ENCODE data around the gene KREMEN2.

The KREMEN2 gene

DNA sequence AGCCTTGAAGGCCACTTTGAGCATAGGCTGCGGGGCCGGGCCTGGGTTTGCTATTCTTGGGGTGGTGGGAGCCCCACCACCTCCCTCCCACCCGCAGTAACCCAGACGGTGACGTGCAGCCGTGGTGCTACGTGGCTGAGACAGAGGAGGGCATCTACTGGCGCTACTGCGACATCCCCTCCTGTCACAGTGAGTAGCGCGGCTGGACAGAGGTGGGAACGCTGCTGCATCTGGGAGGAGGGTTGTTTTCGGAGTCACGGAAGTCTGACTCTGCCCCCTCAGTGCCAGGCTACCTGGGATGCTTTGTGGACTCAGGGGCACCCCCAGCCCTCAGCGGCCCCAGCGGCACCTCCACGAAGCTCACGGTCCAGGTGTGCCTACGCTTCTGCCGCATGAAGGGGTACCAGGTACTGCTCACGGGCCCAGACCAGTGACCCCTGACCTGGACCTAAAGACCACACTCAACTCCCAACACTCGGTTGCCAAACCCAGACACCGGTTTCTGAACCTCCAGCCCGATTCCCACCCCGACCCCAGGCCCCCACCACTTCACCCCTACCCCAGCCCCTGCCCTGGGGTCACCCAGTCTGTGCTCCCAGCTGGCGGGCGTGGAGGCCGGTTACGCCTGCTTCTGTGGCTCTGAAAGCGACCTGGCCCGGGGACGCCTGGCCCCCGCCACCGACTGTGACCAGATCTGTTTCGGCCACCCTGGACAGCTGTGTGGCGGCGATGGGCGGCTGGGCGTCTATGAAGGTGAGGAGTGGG lies 2.1 kb downstream of the KREMEN2 start:
- DNase-seq, result no peak

DNA sequence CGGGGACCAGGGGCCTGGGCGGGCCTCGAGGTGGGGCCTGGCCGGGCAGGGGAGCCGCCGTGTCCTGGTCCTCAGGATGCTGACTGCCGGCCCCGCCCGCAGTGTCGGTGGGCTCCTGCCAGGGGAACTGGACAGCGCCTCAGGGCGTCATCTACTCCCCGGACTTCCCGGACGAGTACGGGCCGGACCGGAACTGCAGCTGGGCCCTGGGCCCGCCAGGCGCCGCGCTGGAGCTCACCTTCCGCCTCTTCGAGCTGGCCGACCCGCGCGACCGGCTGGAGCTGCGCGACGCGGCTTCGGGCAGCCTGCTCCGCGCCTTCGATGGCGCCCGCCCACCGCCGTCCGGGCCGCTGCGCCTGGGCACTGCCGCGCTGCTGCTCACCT lies 2.7 kb downstream of the KREMEN2 start:
- no peak for DNase-seq

DNA sequence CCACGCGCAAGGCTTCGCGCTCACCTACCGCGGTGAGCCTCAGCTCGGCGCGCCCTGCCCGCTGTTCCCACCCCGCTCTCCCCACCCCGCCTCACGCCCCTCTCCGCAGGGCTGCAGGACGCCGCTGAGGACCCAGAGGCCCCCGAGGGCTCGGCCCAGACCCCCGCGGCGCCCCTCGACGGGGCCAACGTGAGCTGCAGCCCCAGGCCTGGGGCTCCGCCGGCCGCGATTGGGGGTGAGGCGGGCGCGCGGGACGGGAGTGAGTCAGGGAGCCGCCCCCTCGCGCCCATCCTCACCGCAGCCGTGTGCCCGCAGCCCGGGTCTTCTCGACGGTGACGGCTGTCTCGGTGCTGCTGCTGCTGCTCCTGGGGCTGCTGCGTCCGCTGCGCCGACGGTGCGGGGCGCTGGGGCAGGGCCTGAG lies 3.1 kb downstream of the KREMEN2 start:
- no peak for DNase-seq

DNA sequence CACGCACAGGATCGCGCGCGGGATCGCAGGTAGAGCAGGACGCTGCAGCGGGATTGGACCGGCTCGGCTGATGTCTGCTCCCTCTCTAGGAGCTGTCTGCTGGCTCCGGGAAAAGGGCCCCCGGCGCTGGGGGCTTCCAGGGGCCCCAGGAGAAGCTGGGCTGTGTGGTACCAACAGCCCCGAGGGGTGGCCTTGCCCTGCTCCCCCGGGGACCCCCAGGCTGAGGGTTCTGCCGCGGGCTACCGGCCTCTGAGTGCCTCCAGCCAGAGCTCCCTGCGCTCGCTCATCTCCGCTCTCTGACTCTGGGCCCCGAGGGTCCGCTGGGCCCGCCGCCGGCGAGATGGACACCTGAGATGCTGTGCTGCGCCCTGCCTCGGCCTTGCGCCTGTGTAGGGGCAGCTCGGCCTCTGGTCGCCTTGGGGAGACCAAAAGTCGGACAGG lies 3.7 kb downstream of the KREMEN2 start:
- no peak for DNase-seq

DNA sequence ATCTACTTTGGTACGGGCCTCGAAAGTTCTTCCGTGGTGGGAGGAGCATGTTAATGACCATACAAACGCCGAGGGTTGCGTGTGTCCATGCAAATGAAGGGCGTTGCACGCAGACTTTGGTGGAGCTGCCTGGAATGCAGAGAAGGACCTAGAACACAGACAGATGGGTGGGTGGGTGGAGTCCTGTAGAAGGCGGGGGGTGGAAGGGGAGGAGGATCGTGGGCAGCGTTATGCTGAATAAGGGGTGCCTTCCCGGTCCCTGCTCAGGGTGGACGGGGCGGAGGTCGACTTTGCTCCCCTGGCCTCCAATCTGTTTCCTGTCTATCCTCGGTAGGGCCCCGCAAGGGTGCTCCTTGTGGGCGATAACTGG lies 4.3 kb downstream of the KREMEN2 start:
- DNase-seq, result no peak

DNA sequence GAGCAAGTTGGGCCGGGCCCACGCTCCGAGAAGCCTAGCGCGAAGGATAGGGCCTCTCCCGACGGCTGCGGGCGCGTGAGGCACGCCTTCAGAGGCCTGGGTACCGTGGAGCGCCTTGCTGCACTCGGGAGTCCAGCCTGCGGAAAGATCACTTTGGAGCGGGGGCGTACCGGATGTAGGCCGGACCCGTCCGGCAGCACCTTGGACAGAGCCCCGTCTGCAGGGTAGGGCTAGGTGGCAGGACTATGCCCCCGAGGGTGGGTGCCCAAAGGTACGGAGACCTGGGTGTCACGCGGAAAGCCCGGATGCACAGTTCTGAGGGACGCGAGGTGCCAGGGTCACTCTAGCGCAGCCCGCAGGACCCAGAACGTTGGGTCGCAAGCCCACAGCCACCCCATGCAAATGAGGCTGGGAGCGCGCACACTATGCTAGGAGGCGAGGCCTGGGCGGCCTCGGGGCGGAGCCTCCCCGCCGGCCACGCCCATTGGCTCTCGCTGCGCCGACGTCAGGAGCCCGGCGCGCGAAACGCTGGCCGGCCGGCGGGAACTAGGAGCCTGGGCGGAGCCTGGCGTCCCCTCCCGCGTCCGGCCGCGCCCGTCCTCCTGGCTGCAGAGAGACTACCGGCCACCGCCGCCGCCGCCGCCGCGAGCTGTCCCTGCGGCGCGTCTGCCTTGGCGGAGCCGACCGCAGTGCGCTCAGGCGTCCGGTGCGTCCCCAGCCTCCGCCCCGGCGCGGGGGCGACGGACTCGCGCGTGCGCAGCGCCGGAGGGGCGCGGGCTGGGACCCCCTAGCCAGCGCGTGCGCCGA lies 4.9 kb downstream of the KREMEN2 start, which contains the start of gene PAQR4:
Gene PAQR4, plus strand, starts transcription at position 611 of the 807 bp plus-strand sequence. CDS start 327 bp downstream, outside the sequence.
- DNase-seq, result peak; percentile 63

DNA sequence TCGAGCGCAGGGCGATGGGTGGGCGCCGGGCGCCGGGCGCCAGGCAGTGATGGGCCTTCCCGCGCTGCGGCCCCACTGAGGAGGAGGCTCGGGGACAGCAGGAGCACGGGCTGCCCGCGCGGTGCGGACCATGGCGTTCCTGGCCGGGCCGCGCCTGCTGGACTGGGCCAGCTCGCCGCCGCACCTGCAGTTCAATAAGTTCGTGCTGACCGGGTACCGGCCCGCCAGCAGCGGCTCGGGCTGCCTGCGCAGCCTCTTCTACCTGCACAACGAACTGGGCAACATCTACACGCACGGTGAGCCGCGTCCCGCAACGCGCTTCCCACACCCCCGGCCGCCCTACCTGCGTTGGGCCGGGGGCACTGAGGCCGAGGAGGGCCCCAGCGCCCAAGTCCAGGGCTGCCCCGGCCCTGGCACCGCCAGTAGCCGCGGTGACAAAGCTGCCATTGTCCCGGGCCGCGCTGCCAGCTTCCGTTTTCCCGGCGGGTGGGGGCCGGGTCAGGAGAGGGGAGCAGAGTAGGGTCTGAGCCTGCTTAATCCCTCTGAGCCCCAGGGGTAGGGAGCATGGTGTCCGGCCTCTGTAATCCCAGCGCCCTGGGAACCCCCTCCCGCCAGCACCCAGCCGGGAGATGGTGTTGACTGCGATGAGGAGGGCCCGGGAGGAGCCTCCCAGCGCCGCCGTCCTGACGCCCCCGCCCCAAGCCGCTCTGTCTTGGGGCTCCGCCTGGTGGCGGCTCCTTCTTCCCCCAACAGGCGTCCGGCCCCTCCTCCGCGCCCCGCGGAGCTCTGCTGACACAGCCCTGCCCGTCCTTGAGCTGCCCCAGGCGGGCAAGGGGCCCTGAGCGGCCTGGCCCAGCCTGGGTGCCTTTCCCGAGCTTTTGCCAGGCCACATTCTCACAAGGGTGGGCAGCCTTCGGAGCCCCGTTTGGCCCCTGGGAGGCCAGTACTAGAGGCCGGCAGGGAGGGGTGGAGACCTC lies 5.8 kb downstream of the KREMEN2 start:
- DNase-seq, result peak; percentile 49

DNA sequence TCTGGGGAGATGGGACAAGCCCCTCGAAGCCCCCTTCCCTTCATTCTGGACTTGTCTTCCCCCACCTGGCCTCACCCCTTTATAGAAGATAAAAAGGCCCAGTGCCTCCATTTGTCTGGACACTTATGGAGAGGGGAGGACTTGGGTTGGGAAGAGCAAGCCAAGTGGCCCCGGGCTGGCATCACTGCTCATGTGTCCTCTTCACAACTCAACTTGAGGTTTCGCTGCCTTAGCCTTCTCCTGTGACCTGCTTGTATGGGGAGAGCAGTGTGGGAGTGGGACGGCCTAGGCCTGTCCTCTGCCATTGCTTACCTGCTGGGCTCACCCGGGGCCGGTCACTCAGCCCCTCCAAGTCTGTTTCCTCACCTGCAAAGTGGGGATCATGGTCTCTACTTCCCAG lies 6.5 kb downstream of the KREMEN2 start:
- DNase-seq, result no peak

DNA sequence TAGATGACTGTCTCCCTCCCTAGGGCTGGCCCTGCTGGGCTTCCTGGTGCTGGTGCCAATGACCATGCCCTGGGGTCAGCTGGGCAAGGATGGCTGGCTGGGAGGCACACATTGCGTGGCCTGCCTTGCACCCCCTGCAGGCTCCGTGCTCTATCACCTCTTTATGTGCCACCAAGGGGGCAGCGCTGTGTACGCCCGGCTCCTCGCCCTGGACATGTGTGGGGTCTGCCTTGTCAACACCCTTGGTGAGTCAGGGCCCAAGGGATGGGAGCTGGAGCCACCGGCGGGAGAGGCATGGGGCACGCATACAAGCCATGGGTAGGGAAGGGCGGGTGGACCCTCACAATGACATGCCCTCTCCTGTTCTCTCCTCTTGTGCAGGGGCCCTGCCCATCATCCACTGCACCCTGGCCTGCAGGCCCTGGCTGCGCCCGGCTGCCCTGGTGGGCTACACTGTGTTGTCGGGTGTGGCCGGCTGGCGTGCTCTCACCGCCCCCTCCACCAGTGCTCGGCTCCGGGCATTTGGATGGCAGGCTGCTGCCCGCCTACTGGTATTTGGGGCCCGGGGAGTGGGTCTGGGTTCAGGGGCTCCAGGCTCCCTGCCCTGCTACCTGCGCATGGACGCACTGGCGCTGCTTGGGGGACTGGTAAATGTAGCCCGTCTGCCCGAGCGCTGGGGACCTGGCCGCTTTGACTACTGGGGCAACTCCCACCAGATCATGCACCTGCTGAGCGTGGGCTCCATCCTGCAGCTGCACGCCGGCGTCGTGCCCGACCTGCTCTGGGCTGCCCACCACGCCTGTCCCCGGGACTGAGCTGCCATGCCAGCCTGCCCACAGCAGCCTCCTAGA lies 7.3 kb downstream of the KREMEN2 start:
- DNase-seq, result no peak

DNA sequence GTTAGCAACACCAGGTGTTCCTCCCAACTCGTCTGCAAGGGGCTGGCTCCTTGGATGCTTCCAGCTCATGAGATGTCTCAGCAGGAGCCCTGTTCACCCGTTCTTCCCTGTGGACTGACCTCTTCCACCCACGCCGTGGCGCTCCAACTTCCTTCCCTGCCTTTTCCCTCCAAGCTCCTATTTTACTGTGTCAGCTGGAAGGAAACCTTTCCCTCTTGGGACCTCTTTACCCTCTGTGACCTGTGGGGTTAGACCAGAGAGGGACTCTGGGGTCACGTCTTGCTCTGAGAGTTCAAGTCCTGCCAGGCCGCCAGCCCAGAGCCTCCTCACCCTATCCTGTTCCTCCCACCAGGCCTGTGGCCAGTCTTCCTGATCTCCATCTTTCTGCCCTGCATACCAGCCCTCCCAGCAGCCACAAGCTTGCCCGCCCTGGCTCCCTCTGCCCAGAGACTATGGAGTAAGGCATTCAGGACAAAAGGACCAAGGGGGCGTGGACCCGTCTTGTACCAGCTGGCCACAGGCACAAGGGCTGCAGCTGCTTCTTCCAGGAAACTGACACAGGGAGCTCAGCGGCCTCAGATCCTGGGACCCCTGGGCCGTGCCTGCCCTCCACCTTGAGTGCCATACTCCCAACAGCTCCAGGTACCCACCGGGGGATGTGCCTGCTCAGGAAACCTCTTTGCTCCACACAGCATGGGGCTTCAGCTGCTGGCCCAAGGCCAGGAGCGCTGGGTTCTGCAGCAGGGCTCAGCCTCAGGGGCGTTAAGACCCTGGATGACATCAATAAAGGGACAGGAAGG lies 8.1 kb downstream of the KREMEN2 start:
- DNase-seq, result no peak

DNA sequence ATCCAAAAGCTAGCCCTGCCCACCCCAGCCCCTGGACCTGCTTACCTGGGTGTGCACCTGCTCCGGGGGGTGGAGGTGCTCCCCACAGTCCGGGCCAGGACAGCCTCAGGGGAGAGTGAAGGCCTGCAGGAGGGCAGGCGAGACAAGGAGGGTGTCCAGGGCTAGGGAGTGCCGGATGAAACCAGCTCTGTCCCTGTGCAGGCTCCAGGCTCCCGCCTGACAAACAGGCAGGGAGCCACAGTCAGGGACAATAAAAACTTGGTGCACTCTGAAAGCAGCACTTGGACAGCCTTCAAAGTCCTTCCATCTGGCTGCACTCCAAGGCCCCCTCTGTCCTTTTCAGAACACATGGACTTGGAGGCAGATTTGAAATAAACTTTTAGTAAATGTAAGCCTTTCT lies 9.0 kb downstream of the KREMEN2 start:
- DNase-seq, result no peak

DNA sequence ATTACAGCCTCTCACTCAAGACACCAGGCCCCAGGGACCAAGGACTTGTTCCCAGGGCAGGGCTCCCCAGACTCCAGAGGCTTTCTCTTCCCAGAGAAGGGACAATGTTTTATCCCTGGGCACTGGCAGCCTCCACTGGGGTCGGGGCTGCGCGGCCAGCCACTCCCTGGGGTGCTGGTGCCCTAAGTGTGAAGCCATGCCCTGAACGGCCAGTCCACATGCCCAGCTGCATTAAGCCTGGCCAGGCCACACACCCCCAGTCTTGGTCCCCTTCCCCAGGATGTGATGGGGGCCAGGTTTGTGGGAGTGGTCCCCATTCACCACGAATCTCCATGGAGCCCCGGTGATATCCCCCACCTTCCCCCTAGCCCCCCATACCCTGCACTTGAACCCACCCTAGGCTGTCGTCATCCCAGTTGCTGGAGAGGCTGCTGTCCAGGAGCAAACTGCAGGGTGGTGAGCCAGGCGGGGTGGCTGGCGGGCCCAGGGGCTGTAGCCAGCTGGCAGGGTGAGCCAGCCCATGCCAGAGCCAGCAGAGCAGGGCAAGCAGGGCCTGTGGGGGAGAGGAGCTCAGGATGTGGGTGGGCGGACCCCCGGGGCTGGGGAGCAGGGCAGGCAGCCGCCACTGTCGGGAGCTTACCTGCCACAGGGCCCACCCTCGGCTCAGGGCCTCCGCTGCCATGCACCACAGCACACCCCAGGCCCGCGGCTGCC lies 9.7 kb downstream of the KREMEN2 start:
- DNase-seq, result no peak

DNA sequence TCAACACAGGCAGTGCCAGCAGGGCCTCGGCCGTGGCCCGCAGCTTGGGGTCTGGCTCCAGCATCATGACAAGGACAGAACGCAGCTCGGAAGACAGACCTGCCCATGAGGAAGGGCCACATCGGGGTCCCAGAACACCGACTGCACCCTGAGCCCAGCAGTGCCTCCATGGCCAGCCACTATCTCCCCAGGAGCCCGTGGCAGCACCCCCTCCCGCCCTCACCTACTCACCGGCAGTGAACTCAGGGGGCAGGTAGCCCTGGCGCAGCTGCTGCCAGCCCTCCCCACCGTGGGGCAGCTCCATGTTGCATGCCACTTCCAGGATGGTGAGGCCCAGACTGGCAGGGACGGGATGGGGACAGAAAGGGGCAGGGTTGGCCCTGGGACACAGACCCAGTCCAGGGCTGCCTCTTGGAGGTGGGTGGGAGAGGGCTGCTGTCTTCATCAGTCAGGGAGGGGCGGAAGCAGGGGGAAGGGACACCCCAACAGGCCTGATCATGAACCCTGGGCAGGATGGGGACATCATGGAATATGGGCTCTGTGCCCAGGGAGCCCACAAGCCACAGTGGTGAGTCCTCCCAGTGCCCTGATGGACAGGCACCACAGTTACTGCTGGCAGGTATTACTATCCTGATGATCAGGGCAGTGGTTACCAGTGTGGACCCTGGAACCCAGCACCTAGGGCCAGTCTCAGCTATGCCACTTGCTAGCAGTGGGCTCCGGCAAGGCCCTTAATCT lies 10.4 kb downstream of the KREMEN2 start:
- DNase-seq, result no peak

DNA sequence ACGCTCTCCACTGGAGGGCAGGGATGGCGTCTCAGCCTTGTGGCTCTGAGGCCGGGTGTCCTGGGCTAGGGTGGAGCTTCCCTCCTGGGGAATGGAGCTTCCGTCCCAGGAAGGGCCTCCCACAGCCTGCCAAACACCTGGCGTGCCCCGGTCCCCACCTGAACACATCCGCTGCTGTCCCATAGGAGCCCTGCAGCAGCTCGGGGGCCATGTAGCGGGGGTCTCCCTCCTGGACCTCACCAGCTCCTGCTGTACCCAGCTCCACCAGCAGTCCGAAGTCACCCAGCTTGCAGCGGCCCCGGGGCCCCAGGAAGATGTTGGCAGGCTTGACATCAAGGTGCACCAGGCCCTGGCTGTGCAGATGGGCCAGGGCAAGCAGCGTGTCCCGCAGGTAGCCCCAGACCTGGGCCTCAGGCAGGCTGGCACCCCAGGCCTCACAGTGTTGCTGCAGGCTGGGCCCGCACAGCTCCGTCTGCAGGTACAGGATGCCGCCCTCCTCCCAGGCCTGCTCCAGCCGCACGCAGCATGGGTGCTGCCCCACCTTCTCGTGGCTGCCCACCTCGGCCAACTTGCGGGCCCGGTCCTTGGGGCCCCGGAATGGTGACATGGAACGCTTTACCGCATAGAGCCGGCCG lies 11.2 kb downstream of the KREMEN2 start:
- DNase-seq, result no peak

DNA sequence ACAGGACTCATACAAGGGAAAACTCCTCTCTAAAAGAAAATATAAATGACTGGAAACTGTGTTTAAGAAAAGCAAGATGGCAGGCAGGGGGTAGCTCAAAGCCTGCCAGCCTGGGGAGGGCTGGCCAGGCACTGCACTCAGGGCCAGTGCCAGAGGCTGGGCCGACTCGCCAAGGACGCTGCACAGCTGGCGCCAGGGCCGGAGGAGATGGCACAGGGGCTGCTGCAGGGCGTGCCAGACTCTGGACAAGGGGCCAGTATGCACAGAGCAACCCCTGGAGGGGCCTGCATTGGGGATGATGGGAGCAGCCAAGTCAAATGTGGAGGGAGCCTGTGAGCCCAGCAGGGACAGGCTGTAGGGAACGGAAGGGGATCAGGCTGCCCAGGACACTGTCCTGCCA lies 12.1 kb downstream of the KREMEN2 start:
- DNase-seq, result no peak

DNA sequence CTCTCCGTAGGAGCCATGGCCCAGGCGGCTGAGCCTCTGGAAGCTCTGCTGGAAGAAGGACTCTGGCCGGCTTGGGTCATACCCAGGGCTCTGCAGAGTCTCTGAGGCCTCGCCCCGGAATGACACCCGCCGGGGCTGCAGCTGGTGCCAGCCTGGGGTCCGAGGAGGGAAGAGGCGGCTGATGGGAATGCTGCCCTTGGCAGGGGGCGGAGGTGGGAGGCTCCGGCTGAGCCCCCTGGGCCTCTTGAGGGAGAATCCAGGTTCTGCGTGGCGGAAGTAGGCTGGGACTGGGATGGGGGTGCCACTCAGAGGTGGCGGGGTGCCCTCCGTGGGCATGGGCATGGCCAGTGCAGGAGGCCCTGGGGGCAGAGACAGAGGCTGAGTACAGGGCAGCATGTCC lies 12.6 kb downstream of the KREMEN2 start:
- DNase-seq, result no peak

DNA sequence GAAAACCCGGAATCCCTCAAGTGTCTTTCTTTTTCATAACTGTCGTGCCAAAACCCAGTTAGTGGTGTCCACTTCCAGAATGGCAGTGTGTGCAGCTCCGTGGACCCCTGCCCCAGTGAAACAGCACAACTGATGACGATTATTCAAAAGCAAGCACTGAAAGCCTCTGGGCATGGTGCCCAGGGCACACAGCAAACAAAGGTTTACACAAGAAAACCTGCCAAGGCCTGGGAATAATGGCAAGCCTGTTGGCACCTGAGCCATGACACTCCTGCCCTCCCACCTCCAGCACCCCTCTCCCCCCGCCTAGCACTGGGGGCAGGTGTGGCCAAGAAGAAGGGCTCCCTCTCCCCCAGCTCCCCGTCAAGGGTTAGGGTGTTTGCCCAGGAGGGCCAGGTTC lies 13.4 kb downstream of the KREMEN2 start:
- no peak for DNase-seq

DNA sequence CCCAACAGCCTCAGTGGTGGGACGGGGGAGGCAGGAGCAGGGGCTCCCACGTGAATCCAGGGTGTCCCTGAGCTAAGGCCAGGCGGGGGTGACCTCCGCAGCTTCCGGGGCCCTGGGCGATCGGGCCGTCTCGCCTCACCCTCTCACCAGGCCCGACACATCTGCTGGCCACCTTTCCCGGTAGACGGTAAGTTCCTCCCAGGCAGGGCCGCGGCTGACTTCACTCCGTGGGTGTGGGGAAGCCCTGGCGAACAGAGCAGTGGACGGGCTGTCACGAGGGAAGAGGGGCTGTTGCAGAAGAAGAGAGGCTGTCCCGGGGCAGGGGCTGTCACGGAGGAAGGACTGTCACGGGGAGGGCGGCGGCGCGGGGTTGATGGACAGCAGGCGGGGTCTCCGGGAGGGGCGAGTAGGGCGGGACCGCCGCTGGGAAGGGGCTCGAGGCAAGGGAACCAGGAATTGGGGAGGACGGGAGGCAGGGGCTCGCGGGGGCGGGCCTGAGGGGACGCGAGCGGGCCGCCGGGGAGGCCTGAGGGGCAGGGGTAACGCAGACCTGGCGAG lies 15.7 kb downstream of the KREMEN2 start:
- DNase-seq, result no peak
